ENCODE results near the gene RBM15. TPM values are rescaled to one million over a fixed set of nuclear protein-coding genes. Genes with fewer than 3 reads are reported as not detected.

Gene RBM15
- total RNA-seq, 1 donor from 2014 or later = 27.8 TPM

DNA sequence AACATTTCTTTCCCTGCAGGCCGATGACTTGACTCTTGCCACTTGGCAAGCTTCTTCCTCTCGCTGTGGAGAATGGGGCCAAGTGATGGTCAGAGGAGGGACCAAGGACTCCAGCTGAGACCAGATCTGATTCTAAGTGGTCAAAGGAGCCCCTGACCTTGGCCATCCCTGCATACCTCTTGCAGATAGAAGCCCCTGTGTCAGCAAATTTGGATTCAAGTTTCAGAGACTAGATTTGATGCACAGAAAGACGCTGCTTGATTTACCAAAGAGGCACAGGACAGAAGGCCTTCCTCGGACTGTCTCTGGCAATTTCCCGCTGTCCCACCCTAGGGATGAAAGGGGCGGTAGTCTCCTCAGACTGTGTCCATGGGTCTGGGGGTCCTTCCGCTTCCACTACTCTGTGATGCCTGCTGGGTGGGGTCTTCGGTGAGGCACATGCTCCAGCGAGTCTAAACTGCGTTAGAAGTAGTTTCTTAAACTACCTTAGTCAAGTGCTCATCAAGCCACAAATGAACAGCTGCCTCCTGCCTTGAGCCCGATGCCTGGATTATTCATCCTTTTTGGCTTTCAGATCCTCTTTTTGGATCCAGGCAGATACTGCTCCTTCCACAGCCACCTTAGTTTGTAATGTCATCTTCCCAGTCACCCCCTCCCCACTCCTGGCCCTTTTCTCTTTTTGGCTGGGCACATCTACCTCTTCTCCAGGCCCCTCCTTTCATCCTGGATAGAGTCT lies 31.8 kb upstream of the RBM15 start:
- Mint-ChIP-seq H3K27me3 (ENCODE audit: unreplicated experiment) (peaks cover 22% of the 10 kb centered on the region), H3K4me3 (ENCODE audit: unreplicated experiment) (no peak overlapping the region), H3K27ac (ENCODE audit: unreplicated experiment) (peak overlapping the region; percentile 61), H3K9me3 (ENCODE audit: unreplicated experiment) (no peaks in the 10 kb centered on the region), H3K36me3 (ENCODE audit: unreplicated experiment) (no peaks in the 10 kb centered on the region), H3K4me1 (ENCODE audit: unreplicated experiment) (peaks cover 24% of the 10 kb centered on the region)
- DNase-seq (ENCODE audit: extremely low spot score, unreplicated experiment) = no peak
- TF ChIP-seq, protein P1, sequence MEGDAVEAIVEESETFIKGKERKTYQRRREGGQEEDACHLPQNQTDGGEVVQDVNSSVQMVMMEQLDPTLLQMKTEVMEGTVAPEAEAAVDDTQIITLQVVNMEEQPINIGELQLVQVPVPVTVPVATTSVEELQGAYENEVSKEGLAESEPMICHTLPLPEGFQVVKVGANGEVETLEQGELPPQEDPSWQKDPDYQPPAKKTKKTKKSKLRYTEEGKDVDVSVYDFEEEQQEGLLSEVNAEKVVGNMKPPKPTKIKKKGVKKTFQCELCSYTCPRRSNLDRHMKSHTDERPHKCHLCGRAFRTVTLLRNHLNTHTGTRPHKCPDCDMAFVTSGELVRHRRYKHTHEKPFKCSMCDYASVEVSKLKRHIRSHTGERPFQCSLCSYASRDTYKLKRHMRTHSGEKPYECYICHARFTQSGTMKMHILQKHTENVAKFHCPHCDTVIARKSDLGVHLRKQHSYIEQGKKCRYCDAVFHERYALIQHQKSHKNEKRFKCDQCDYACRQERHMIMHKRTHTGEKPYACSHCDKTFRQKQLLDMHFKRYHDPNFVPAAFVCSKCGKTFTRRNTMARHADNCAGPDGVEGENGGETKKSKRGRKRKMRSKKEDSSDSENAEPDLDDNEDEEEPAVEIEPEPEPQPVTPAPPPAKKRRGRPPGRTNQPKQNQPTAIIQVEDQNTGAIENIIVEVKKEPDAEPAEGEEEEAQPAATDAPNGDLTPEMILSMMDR (IDR thresholded peaks at IDR 0.05) = no peak

DNA sequence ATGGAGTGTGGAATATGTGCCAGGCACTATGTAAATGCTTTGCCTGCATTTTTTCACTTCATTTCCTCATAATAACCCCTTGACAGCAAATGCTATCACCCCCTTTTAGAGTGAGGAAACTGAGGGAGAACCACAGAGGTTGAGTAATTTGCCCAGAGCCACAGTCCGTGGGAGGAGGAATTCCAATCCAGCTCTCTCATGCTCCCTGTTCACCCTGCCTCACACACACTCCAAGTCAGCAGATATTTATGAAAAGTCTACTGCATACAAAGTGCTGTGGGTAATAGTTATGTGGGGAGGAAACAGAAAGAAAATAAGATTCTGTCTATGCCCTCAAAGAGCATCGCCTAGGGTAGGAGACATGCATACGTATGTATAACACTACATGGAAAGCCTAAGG lies 30.9 kb upstream of the RBM15 start:
- no peaks in the 10 kb centered on the region for H3K9me3 Mint-ChIP-seq (ENCODE audit: unreplicated experiment)
- H3K27ac Mint-ChIP-seq (ENCODE audit: unreplicated experiment) = peak overlapping the region; percentile 61
- DNase-seq (ENCODE audit: extremely low spot score, unreplicated experiment) = no peak
- no peak overlapping the region for H3K4me3 Mint-ChIP-seq (ENCODE audit: unreplicated experiment)
- TF ChIP-seq, protein P1 (IDR thresholded peaks at IDR 0.05) = no peak
- H3K27me3 Mint-ChIP-seq (ENCODE audit: unreplicated experiment) = peaks cover 15% of the 10 kb centered on the region
- no peaks in the 10 kb centered on the region for H3K36me3 Mint-ChIP-seq (ENCODE audit: unreplicated experiment)
- peaks cover 25% of the 10 kb centered on the region for H3K4me1 Mint-ChIP-seq (ENCODE audit: unreplicated experiment)

DNA sequence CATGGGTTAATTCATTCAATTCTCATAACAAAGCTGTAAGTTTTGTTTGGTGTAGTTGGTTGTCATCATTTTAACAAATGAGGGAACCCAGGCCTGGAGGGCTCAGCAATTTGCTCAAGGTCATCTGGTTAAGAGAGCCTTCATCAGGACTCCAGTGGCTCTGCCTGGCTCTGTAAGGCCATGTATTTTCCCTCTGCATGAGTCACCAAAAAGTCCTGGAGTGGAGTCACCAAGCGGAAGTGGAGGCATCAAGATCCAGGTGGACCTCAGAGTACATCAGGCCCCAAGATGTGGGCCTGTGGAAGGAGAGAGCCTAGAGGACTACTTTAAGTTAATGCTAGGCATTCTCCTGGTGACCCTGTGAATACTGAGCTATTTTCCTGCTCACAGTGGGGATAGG lies 30.0 kb upstream of the RBM15 start:
- H3K27me3 Mint-ChIP-seq (ENCODE audit: unreplicated experiment) = peaks cover 9% of the 10 kb centered on the region
- peaks cover 25% of the 10 kb centered on the region for H3K4me1 Mint-ChIP-seq (ENCODE audit: unreplicated experiment)
- no peaks in the 10 kb centered on the region for H3K36me3 Mint-ChIP-seq (ENCODE audit: unreplicated experiment)
- TF ChIP-seq, protein P1 (IDR thresholded peaks at IDR 0.05) = no peak
- no peak for DNase-seq (ENCODE audit: extremely low spot score, unreplicated experiment)
- H3K4me3 Mint-ChIP-seq (ENCODE audit: unreplicated experiment) = no peak overlapping the region
- no peak overlapping the region for H3K27ac Mint-ChIP-seq (ENCODE audit: unreplicated experiment)
- no peaks in the 10 kb centered on the region for H3K9me3 Mint-ChIP-seq (ENCODE audit: unreplicated experiment)

DNA sequence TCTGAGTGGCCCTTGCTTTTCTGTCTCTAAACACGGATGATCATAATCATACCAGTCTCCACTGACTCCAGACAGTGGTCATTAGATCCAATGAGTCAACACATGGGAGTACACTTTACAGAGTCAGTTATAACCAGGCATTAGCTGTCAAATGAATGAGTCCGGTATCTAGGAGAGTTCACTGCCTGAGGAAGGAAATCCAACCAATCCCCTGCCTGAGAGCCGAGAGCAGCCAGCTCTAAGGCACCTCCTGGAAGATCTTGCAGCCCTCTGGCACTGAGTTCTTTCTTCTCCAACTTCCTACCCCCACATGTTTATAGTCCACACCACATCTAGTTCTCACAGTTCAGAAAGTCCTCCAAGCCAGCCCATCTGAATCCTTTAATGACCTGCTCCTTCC lies 29.4 kb upstream of the RBM15 start:
- TF ChIP-seq, protein P1 (IDR thresholded peaks at IDR 0.05) = no peak
- peaks cover 4% of the 10 kb centered on the region for H3K27me3 Mint-ChIP-seq (ENCODE audit: unreplicated experiment)
- DNase-seq (ENCODE audit: extremely low spot score, unreplicated experiment) = no peak
- H3K27ac Mint-ChIP-seq (ENCODE audit: unreplicated experiment) = no peak overlapping the region
- no peaks in the 10 kb centered on the region for H3K9me3 Mint-ChIP-seq (ENCODE audit: unreplicated experiment)
- no peaks in the 10 kb centered on the region for H3K36me3 Mint-ChIP-seq (ENCODE audit: unreplicated experiment)
- H3K4me1 Mint-ChIP-seq (ENCODE audit: unreplicated experiment) = peaks cover 25% of the 10 kb centered on the region
- no peak overlapping the region for H3K4me3 Mint-ChIP-seq (ENCODE audit: unreplicated experiment)

DNA sequence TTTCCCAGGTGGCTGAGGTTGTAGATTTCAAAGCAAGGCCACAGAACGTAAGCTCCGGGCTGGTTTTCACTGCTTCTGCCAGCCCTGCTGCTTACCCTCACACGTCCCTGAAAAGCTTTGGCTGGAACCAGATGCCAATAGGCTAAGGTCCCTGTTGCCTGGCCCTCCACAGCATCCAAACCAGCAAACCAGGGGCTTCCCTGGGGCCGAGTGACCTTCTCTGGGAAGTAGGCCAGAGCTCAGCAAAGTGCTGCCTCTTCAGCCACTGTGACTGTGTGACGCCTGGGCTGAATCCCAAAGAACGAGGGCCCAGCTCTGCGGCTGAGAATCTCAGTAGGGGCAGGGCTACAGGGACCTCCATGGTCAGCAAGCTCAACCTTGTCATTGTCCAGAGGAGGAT lies 28.9 kb upstream of the RBM15 start:
- Mint-ChIP-seq H3K9me3 (ENCODE audit: unreplicated experiment) (no peaks in the 10 kb centered on the region), H3K36me3 (ENCODE audit: unreplicated experiment) (no peaks in the 10 kb centered on the region), H3K4me3 (ENCODE audit: unreplicated experiment) (no peak overlapping the region), H3K27ac (ENCODE audit: unreplicated experiment) (no peak overlapping the region), H3K27me3 (ENCODE audit: unreplicated experiment) (no peaks in the 10 kb centered on the region), H3K4me1 (ENCODE audit: unreplicated experiment) (peaks cover 25% of the 10 kb centered on the region)
- no peak for DNase-seq (ENCODE audit: extremely low spot score, unreplicated experiment)
- TF ChIP-seq, protein P1 (IDR thresholded peaks at IDR 0.05) = no peak
